HG03571 (cell line): ENCODE results near the gene SPSB3.

Experiments
- ATAC-seq: cut with Tn5 transposase; IDR thresholded peaks from one replicate; pipeline ENCODE4 v1.9.1; 2021; ENCODE audit not compliant: unreplicated experiment

SPSB3 gene

GRCh38 chr16:1782408-1783264 is at the start of gene SPSB3, which contains the start of gene NUBP2:
Gene SPSB3 (minus strand): TSS chr16:1782571. CDS start chr16:1781483, 1,088 bp downstream.
Gene NUBP2 (plus strand): TSS chr16:1782960. CDS start chr16:1783021, 61 bp downstream.
- peak; percentile 82 for ATAC-seq

GRCh38 chr16:1831186-1832075 is 49.1 kb upstream of the SPSB3 start:
- ATAC-seq, result no peak

GRCh38 chr16:1830213-1830612 is 47.8 kb upstream of the SPSB3 start:
- no peak for ATAC-seq

GRCh38 chr16:1828645-1829410 is 46.5 kb upstream of the SPSB3 start:
- no peak for ATAC-seq

- peak; percentile 69 for ATAC-seq
Measured at GRCh38 chr16:1826691-1827573, 44.6 kb upstream of the SPSB3 start, which contains the start of the genes FAHD1 and HAGH. Gene FAHD1 (plus strand): TSS chr16:1827206. CDS start chr16:1827239, 33 bp downstream. Gene HAGH (minus strand): TSS chr16:1826825. CDS start chr16:1826787, 38 bp downstream.

- peak; percentile 40 for ATAC-seq
Measured at GRCh38 chr16:1825864-1826690, 43.7 kb upstream of the SPSB3 start.

- ATAC-seq, result no peak
Measured at GRCh38 chr16:1825381-1825863, 43.1 kb upstream of the SPSB3 start.

- no peak for ATAC-seq
Measured at GRCh38 chr16:1823821-1824220, 41.5 kb upstream of the SPSB3 start.

GRCh38 chr16:1822801-1823200 is 40.4 kb upstream of the SPSB3 start:
- ATAC-seq, result no peak

- no peak for ATAC-seq
Measured at GRCh38 chr16:1821861-1822611, 39.7 kb upstream of the SPSB3 start.

- no peak for ATAC-seq
Measured at GRCh38 chr16:1820946-1821290, 38.5 kb upstream of the SPSB3 start.

GRCh38 chr16:1820096-1820945 is 38.0 kb upstream of the SPSB3 start:
- no peak for ATAC-seq

GRCh38 chr16:1819611-1820010 is 37.2 kb upstream of the SPSB3 start:
- ATAC-seq, result no peak

- no peak for ATAC-seq
Measured at GRCh38 chr16:1818873-1819525, 36.6 kb upstream of the SPSB3 start.

GRCh38 chr16:1818204-1818872 is 36.0 kb upstream of the SPSB3 start:
- no peak for ATAC-seq

GRCh38 chr16:1817716-1818115 is 35.3 kb upstream of the SPSB3 start:
- no peak for ATAC-seq
